ENCODE results near the gene HAUS1. TPM values are rescaled to one million over a fixed set of nuclear protein-coding genes. Genes with fewer than 3 reads are reported as not detected.
A peak's percentile ranks its signal among the peaks of the same experiment; 100 is the strongest.
"Not testable (repeated sequence)": the region's sequence is repeated elsewhere in the genome, so short reads cannot be mapped to it uniquely, and the experiment has no call there.

The HAUS1 gene
- polyA plus RNA-seq, 2 donors = 16.5 to 18.8 TPM

GRCh38 chr18:46163091-46163490, 58.9 kb downstream of the HAUS1 start:
- H3K4me3 ChIP-seq (ENCODE audit: low read depth in 1 of 2, low read length in 2 of 2) = no peak overlapping the region
- no peaks in the 10 kb centered on the region for H3K27me3 ChIP-seq (ENCODE audit: control insufficient read depth in 1 of 2, insufficient read depth in 2 of 2, low read length in 2 of 2)
- H3K4me1 ChIP-seq (ENCODE audit: control insufficient read depth in 2 of 2, insufficient read depth in 2 of 2, low read length in 1 of 2) = peaks cover 0 to 2% of the 10 kb centered on the region in 2 donors
- peak overlapping the region in 1 of 2 donors; percentile 19 for H3K27ac ChIP-seq (ENCODE audit: low read depth in 2 of 2, low read length in 1 of 2)
- H3K36me3 ChIP-seq (ENCODE audit: control insufficient read depth in 2 of 2, insufficient read depth in 2 of 2, low read length in 1 of 2) = no peaks in the 10 kb centered on the region
- 72 to 77% methylated on average over 3 of the region's 3 CpGs for WGBS, 2 donors
- H3K9me3 ChIP-seq (ENCODE audit: control insufficient read depth in 2 of 2, insufficient read depth in 1 of 2, low read depth in 1 of 2, low read length in 1 of 2) = no peaks in the 10 kb centered on the region

- Histone ChIP-seq H3K4me1 (ENCODE audit: control insufficient read depth in 2 of 2, insufficient read depth in 2 of 2, low read length in 1 of 2) (peaks cover 0 to 2% of the 10 kb centered on the region in 2 donors), H3K36me3 (ENCODE audit: control insufficient read depth in 2 of 2, insufficient read depth in 2 of 2, low read length in 1 of 2) (no peaks in the 10 kb centered on the region), H3K4me3 (ENCODE audit: low read depth in 1 of 2, low read length in 2 of 2) (no peak overlapping the region), H3K27me3 (ENCODE audit: control insufficient read depth in 1 of 2, insufficient read depth in 2 of 2, low read length in 2 of 2) (no peaks in the 10 kb centered on the region), H3K27ac (ENCODE audit: low read depth in 2 of 2, low read length in 1 of 2) (peak overlapping the region; percentile 65 to 76), H3K9me3 (ENCODE audit: control insufficient read depth in 2 of 2, insufficient read depth in 1 of 2, low read depth in 1 of 2, low read length in 1 of 2) (no peaks in the 10 kb centered on the region)
- 69 to 79% methylated on average over 7 of the region's 7 CpGs for WGBS, 2 donors
Observed at GRCh38 chr18:46163941-46164499, 59.8 kb downstream of the HAUS1 start.

GRCh38 chr18:46164502-46164901, 60.3 kb downstream of the HAUS1 start:
- not testable (repeated sequence) for H3K27me3 ChIP-seq (ENCODE audit: control insufficient read depth in 1 of 2, insufficient read depth in 2 of 2, low read length in 2 of 2); H3K4me3 ChIP-seq (ENCODE audit: low read depth in 1 of 2, low read length in 2 of 2)
- WGBS, 2 donors = 76 to 77% methylated on average over 4 of the region's 4 CpGs

GRCh38 chr18:46164920-46165319, 60.7 kb downstream of the HAUS1 start:
- no peaks in the 10 kb centered on the region for H3K9me3 ChIP-seq (ENCODE audit: control insufficient read depth in 2 of 2, insufficient read depth in 1 of 2, low read depth in 1 of 2, low read length in 1 of 2)
- peaks cover 0 to 2% of the 10 kb centered on the region in 2 donors for H3K4me1 ChIP-seq (ENCODE audit: control insufficient read depth in 2 of 2, insufficient read depth in 2 of 2, low read length in 1 of 2)
- peak overlapping the region; percentile 1 to 83 for H3K27ac ChIP-seq (ENCODE audit: low read depth in 2 of 2, low read length in 1 of 2)
- 91 to 92% methylated on average over 13 of the region's 13 CpGs for WGBS, 2 donors
- peak overlapping the region in 1 of 2 donors; percentile 31 for H3K4me3 ChIP-seq (ENCODE audit: low read depth in 1 of 2, low read length in 2 of 2)
- H3K36me3 ChIP-seq (ENCODE audit: control insufficient read depth in 2 of 2, insufficient read depth in 2 of 2, low read length in 1 of 2) = no peaks in the 10 kb centered on the region
- H3K27me3 ChIP-seq (ENCODE audit: control insufficient read depth in 1 of 2, insufficient read depth in 2 of 2, low read length in 2 of 2) = no peaks in the 10 kb centered on the region

More at GRCh38 chr18:46164502-46164901, 60.3 kb downstream of the HAUS1 start:
- H3K36me3 ChIP-seq (ENCODE audit: control insufficient read depth in 2 of 2, insufficient read depth in 2 of 2, low read length in 1 of 2); H3K9me3 ChIP-seq (ENCODE audit: control insufficient read depth in 2 of 2, insufficient read depth in 1 of 2, low read depth in 1 of 2, low read length in 1 of 2); H3K4me1 ChIP-seq (ENCODE audit: control insufficient read depth in 2 of 2, insufficient read depth in 2 of 2, low read length in 1 of 2): not testable (repeated sequence)
- H3K27ac ChIP-seq (ENCODE audit: low read depth in 2 of 2, low read length in 1 of 2) = peak overlapping the region; percentile 65 to 76

GRCh38 chr18:46166261-46166970, 62.2 kb downstream of the HAUS1 start:
- Histone ChIP-seq H3K9me3 (ENCODE audit: control insufficient read depth in 2 of 2, insufficient read depth in 1 of 2, low read depth in 1 of 2, low read length in 1 of 2) (no peaks in the 10 kb centered on the region), H3K27ac (ENCODE audit: low read depth in 2 of 2, low read length in 1 of 2) (peak overlapping the region in 1 of 2 donors; percentile 24), H3K4me3 (ENCODE audit: low read depth in 1 of 2, low read length in 2 of 2) (peak overlapping the region in 1 of 2 donors; percentile 2), H3K4me1 (ENCODE audit: control insufficient read depth in 2 of 2, insufficient read depth in 2 of 2, low read length in 1 of 2) (peaks cover 0 to 2% of the 10 kb centered on the region in 2 donors), H3K27me3 (ENCODE audit: control insufficient read depth in 1 of 2, insufficient read depth in 2 of 2, low read length in 2 of 2) (no peaks in the 10 kb centered on the region), H3K36me3 (ENCODE audit: control insufficient read depth in 2 of 2, insufficient read depth in 2 of 2, low read length in 1 of 2) (no peaks in the 10 kb centered on the region)
- 75 to 77% methylated on average over 6 of the region's 6 CpGs for WGBS, 2 donors

GRCh38 chr18:46167971-46168370, 63.8 kb downstream of the HAUS1 start:
- WGBS, 2 donors = 52 to 63% methylated on average over 9 of the region's 9 CpGs
- Histone ChIP-seq H3K27ac (ENCODE audit: low read depth in 2 of 2, low read length in 1 of 2) (no peak overlapping the region), H3K4me1 (ENCODE audit: control insufficient read depth in 2 of 2, insufficient read depth in 2 of 2, low read length in 1 of 2) (peaks cover 0 to 2% of the 10 kb centered on the region in 2 donors), H3K4me3 (ENCODE audit: low read depth in 1 of 2, low read length in 2 of 2) (no peak overlapping the region), H3K36me3 (ENCODE audit: control insufficient read depth in 2 of 2, insufficient read depth in 2 of 2, low read length in 1 of 2) (no peaks in the 10 kb centered on the region), H3K27me3 (ENCODE audit: control insufficient read depth in 1 of 2, insufficient read depth in 2 of 2, low read length in 2 of 2) (no peaks in the 10 kb centered on the region), H3K9me3 (ENCODE audit: control insufficient read depth in 2 of 2, insufficient read depth in 1 of 2, low read depth in 1 of 2, low read length in 1 of 2) (no peaks in the 10 kb centered on the region)

GRCh38 chr18:46169464-46169941, 65.3 kb downstream of the HAUS1 start:
- H3K4me3 ChIP-seq (ENCODE audit: low read depth in 1 of 2, low read length in 2 of 2) = no peak overlapping the region
- H3K36me3 ChIP-seq (ENCODE audit: control insufficient read depth in 2 of 2, insufficient read depth in 2 of 2, low read length in 1 of 2) = no peaks in the 10 kb centered on the region
- H3K27ac ChIP-seq (ENCODE audit: low read depth in 2 of 2, low read length in 1 of 2) = peak overlapping the region in 1 of 2 donors; percentile 47
- peaks cover 0 to 2% of the 10 kb centered on the region in 2 donors for H3K4me1 ChIP-seq (ENCODE audit: control insufficient read depth in 2 of 2, insufficient read depth in 2 of 2, low read length in 1 of 2)
- no peaks in the 10 kb centered on the region for H3K9me3 ChIP-seq (ENCODE audit: control insufficient read depth in 2 of 2, insufficient read depth in 1 of 2, low read depth in 1 of 2, low read length in 1 of 2)
- 72 to 83% methylated on average over 6 of the region's 6 CpGs for WGBS, 2 donors
- no peaks in the 10 kb centered on the region for H3K27me3 ChIP-seq (ENCODE audit: control insufficient read depth in 1 of 2, insufficient read depth in 2 of 2, low read length in 2 of 2)

- Histone ChIP-seq H3K4me3 (ENCODE audit: low read depth in 1 of 2, low read length in 2 of 2) (no peak overlapping the region), H3K4me1 (ENCODE audit: control insufficient read depth in 2 of 2, insufficient read depth in 2 of 2, low read length in 1 of 2) (peaks cover 0 to 2% of the 10 kb centered on the region in 2 donors), H3K27ac (ENCODE audit: low read depth in 2 of 2, low read length in 1 of 2) (peak overlapping the region in 1 of 2 donors; percentile 7), H3K36me3 (ENCODE audit: control insufficient read depth in 2 of 2, insufficient read depth in 2 of 2, low read length in 1 of 2) (no peaks in the 10 kb centered on the region), H3K9me3 (ENCODE audit: control insufficient read depth in 2 of 2, insufficient read depth in 1 of 2, low read depth in 1 of 2, low read length in 1 of 2) (no peaks in the 10 kb centered on the region), H3K27me3 (ENCODE audit: control insufficient read depth in 1 of 2, insufficient read depth in 2 of 2, low read length in 2 of 2) (no peaks in the 10 kb centered on the region)
- WGBS, 2 donors = 90 to 92% methylated on average over 4 of the region's 4 CpGs
Observed at GRCh38 chr18:46171331-46171730, 67.1 kb downstream of the HAUS1 start.

GRCh38 chr18:46173393-46174341, 69.5 kb downstream of the HAUS1 start:
- H3K36me3 ChIP-seq (ENCODE audit: control insufficient read depth in 2 of 2, insufficient read depth in 2 of 2, low read length in 1 of 2) = no peaks in the 10 kb centered on the region
- H3K4me1 ChIP-seq (ENCODE audit: control insufficient read depth in 2 of 2, insufficient read depth in 2 of 2, low read length in 1 of 2) = no peaks in the 10 kb centered on the region
- 0% methylated on average over 95 of the region's 95 CpGs for WGBS, 2 donors
- peak overlapping the region; percentile 88 to 94 for H3K27ac ChIP-seq (ENCODE audit: low read depth in 2 of 2, low read length in 1 of 2)
- peak overlapping the region; percentile 83 to 99 for H3K4me3 ChIP-seq (ENCODE audit: low read depth in 1 of 2, low read length in 2 of 2)
- H3K27me3 ChIP-seq (ENCODE audit: control insufficient read depth in 1 of 2, insufficient read depth in 2 of 2, low read length in 2 of 2) = no peaks in the 10 kb centered on the region
- H3K9me3 ChIP-seq (ENCODE audit: control insufficient read depth in 2 of 2, insufficient read depth in 1 of 2, low read depth in 1 of 2, low read length in 1 of 2) = no peaks in the 10 kb centered on the region

Data from esophagus (tissue), 2 donors.